GM21526 (cell line): ENCODE data around the gene RNPEPL1.
"Not testable (repeated sequence)": the region's sequence is repeated elsewhere in the genome, so short reads cannot be mapped to it uniquely, and the experiment has no call there.

ENCODE experiments used
- ATAC-seq: cut with Tn5 transposase; IDR thresholded peaks from one replicate; pipeline ENCODE4 v1.9.1; 2021; ENCODE audit warnings: moderate library complexity; ENCODE audit not compliant: unreplicated experiment, low FRiP score

Gene RNPEPL1, protein sequence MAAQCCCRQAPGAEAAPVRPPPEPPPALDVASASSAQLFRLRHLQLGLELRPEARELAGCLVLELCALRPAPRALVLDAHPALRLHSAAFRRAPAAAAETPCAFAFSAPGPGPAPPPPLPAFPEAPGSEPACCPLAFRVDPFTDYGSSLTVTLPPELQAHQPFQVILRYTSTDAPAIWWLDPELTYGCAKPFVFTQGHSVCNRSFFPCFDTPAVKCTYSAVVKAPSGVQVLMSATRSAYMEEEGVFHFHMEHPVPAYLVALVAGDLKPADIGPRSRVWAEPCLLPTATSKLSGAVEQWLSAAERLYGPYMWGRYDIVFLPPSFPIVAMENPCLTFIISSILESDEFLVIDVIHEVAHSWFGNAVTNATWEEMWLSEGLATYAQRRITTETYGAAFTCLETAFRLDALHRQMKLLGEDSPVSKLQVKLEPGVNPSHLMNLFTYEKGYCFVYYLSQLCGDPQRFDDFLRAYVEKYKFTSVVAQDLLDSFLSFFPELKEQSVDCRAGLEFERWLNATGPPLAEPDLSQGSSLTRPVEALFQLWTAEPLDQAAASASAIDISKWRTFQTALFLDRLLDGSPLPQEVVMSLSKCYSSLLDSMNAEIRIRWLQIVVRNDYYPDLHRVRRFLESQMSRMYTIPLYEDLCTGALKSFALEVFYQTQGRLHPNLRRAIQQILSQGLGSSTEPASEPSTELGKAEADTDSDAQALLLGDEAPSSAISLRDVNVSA

DNA sequence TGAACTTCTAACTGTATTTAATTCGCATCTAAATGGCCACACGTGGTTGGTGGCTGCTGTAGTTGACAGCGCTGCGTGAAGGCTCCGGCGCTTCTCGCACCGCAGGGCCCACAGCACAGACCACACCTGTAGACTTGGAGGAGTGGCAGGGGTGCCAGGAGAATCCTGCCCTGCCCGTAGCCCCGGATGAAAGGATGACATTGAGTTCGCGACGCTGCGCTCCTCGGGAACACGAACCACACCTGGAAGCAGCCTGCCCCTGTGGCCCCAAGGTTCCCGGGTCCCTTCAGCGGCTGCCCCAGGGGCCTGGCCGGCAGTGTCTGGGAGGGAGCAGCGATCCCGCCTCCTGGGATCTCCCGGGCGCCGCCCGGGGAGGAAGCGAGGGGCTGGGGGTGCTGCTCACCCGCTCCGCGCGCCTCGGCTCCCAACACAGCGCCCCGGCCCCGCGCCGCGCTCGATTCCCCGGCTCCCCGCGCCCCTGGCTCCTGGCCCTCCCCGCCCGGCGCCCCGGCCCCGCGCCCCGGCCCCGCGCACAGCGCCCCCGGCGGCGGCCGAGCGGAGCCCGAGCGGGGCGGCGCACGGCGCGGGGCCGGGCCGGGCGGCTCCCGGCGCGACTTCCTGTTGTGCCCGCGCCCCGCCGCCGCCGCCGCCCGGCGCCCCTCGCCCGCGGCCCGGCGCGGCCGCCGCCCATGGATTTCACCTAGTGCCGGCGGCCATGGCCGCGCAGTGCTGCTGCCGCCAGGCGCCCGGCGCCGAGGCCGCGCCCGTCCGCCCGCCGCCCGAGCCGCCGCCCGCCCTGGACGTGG is at the start of gene RNPEPL1:
Gene RNPEPL1, plus strand, starts transcription at position 613 of the 806 bp plus-strand sequence. Its CDS starts 103 bp downstream, at position 716.
- ATAC-seq, result no peak

DNA sequence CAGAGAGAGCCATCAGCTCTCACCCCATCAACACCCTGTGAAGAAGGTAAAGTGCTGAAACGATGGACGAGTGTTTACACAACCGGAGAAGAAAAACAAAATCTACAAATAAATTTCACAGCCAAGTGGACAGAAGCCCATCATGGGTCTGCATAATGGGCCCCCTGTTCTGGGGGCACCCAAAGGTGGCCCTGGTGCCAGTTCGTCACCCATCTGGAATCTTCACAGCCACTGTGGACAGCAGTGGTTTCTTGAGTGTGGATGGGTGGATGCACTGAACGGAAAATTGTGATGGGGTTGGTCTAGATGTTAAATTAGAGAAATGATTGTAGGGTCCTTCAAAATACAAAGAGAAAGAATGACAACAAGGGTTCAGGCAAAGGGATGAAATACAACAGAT is 49.3 kb upstream of the RNPEPL1 start:
- ATAC-seq, result no peak

DNA sequence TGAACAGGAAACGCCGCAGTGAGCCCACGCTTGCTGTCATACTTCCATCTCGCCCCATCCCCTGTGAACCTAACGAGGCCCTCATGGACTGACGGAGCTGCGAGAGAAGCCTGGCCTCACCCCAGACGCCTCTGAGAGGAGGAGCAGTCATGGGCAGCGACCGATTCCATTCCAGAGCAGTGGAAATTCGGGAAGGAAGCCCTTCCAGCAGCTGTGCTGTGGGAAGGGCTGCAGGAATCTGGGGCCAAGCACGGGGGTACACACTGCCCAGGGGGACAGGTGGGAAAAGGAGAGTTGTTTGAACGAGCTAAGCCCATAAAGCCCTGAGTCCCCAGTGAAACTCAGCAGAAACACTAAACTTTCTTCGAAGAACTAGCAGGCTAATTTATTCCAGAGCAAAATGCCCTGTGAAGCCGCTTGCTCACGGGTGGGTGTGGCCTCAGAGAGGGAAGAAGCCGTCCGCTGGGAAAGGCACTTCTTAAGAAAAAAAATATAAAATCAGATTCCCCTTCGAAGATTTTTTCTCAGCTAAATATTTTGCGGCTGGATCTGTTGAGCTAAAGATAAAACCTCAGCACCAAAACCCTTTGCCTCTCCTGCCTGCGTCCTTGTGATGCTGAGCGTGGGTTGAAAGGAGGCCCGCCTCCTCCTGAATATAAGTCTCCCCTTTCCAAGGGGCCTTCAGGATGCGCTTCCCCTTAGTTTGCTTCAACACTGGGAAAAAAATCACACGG is 48.7 kb upstream of the RNPEPL1 start:
- ATAC-seq, result no peak

DNA sequence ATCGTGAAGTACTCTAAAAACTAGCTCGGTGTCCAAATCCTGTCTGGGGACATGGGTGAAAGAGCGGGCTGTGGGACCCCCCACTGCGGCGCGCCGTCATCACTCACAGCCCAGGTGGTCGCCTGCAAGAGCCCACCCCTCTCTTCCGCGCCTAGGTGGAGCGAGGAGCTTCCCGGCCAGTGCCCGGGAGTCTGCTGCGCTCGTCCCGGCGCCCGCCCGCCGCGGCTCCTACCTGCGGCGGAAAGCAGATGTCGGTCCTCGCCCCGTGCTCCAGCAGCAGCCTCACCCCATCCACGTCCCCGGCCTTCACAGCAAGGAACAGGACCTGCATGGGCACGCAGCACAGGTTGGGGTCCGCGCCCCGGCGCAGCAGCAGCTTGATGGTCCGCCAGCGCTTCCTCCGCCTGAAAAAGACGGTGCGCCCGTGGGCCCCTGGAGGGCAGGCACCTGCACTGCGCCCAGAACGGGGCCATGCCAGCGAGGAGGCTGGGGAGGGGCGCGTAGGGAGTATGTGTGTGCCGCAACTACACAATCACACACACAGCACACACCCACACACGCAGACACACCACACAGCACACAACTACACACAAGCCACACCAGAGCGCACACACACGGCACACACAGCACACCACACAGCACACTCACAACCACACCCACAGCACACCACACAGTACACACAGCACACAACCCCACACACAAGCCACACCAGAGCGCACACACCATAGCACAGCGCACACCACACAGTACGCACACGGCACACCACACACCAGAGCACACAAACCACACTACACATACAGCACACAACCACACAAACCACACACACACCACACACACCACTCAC is 47.9 kb upstream of the RNPEPL1 start:
- ATAC-seq, result no peak

DNA sequence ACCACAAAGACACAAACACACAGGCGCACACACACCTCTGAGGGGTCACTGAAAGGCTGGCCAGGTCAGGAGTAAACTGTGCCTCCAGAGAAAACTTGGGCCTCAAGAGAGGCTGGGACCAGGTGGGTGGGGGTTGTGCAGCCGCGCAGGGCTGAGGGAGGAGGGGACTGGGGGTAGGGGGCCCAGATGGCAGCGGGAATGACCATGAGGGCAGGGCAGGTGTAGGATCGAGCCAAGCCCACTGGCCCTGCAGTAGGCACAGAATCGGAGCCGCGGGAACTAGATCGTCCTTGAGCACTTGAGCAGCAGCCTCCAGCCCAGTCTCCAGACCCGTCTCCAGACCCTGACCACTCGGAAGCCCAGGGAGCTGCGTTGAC is 47.3 kb upstream of the RNPEPL1 start:
- no peak for ATAC-seq

DNA sequence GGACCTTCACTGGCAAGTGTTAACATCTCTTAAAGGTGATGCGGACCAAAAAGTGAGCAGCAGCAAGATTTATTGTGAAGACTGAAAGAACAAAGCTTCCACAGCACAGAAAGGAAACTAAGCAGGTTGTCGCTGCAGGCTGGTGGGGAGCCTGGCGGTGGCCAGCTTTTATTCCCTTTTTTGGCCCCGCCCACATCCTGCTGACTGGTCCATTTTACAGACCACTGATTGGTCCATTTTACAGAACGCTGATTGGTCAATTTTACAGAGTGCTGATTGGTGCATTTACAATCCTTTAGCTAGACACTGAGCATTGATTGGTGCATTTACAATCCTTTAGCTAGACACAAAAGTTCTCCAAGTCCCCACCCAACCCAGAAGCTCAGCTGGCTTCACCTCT is 46.4 kb upstream of the RNPEPL1 start:
- not testable (repeated sequence) for ATAC-seq

DNA sequence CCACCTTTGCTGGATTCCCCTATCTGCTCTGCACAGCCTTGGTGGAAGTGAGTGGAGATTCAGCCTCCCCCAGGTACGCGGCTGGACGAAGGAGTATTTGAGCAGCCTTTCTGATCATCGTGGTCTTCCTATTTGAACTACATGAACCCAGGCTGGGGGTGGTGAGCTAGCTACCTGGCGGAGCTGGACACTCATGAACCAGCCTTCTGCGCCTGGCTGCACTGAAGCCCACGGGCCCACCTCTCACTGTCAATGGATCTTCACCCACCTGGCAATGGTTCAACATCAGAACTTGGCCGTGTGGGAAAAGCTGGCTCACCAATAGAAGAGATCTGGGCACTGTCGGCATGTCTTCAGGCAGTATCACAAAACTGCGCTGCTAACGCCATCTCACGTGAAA is 45.9 kb upstream of the RNPEPL1 start:
- ATAC-seq, result no peak

DNA sequence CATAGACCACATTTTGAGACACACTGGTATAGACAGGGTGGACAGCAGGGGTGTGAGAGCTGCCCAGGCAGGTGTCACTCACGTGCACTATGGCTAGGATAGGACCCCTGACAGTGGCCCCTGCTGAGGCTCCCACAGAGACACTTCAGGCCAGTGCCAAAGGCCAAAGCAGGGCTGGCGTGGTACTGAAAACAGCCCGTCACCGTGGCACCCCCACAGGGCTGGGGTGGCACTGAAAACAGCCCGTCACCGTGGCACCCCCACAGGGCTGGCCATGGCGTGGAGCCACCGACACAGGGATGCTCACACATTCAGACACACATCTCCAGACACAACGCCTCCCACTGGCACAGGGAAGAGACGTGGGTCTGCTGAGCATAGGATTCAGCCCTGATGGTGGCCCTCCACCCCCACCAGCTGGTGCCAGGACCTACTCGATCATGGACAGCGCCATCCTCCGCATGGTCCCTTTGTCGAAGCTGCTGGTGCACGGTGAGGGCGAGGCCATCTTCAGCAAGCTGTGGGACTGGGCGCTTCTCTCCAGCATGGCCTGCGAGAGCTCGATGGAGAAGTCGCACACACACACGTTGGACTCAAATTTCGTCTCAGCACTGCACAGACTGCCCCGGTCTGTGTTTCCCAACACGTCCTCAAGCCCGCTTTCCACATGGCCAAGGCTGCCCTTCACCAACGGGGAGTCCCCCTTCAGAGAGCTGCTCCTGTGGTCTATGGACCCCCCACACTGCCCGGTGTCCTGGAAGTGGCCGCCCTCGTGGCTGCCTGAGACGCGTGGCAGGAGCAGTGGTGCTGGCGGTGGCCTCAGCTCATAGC is 44.6 kb upstream of the RNPEPL1 start:
- no peak for ATAC-seq

DNA sequence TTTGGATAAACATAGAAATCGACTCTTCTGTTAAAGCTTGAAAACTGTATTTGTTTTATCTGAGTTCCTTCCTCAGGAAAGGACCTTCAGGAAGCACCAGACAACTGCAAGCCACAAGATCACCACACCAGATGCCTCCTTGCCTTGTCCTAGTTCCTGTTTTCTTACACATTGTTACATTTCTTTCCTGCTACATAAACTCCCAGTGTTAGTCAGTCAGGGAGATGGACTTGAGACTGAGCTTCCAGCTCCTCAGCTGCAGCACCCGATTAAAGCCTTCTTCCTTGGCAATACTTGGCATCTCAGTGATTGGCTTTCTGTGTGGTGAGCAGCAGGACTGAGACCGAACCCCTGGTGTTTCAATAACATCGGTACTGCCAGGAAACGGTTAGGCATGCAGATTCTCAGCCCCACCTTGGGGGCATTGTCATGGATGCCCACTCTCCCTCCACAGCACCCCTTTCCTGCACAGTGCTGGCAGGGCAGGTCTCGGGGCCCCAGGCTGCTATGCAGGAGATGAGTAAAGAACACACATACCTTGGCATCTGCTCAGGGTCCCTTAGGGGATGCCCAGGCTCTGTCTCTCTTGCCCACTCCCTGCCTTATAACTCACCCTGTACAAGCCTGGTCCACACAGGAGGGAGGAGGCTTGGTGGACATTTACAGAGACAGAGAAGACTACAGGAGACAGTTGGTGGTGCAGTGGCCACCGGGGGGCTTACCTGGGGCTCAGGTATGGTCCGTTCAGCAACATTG is 43.1 kb upstream of the RNPEPL1 start:
- ATAC-seq, result no peak

DNA sequence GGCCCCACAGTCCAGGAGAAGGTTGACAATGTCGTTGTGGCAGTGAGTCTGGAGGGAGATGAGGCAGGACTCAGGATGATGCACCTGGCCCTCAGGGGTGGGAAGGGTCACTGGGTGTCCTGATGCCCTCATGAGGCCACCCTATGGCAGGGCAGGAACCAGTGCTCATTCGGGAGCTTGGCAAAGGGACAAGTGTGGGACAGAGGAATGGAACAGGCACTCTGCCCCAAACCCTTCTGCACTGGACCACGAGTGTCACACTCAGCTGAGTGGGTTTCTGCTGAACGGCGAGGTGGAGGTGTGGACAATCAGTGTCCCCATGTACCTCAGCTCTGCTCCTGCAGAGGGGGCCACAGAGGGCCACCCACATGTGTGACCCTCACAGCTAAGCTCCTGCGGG is 42.5 kb upstream of the RNPEPL1 start:
- ATAC-seq, result no peak

DNA sequence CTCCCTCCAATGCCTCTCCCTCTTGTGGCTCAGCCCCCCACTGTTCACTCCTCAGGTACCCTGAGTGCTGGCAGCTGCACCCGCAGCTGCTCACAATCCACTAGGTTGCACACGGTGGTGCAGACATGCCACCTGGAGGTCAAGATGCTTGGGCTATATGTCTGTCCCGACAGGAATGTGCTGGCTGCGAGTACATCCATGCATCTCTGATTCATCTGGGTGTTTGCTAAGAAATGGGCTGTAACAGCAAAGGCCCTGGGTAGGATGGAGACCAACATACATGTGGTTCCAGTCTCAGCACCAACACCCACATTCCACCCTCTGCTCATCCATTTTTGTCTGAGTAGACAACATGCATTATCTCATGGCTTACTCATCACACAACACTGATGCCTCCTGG is 41.8 kb upstream of the RNPEPL1 start:
- no peak for ATAC-seq

DNA sequence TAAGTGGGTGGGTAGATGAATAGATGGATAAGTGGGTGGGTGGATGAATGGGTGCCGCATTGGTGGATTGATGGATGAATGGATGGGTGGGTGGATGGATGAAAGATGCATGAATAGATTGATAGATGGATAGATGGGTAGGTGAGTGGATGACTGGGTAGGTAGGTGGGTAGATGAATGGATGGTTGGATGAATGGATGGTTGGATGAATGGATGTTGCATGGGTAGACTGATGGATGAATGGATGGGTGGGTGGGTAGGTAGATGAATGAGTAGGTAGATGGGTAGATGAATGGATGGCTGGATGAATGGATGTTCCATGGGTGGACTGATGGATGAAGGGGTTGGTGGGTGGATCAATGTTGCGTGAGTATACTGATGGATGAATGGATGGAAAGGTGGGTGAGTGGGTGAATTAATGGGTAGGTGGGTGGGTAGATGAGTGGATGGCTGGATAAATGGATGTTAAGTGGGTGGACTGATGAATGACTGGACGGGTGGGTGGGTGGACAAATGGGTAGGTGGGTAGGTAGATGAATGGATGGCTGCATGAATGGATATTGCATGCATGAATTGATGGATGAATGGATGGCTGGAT is 41.0 kb upstream of the RNPEPL1 start:
- ATAC-seq, result no peak

DNA sequence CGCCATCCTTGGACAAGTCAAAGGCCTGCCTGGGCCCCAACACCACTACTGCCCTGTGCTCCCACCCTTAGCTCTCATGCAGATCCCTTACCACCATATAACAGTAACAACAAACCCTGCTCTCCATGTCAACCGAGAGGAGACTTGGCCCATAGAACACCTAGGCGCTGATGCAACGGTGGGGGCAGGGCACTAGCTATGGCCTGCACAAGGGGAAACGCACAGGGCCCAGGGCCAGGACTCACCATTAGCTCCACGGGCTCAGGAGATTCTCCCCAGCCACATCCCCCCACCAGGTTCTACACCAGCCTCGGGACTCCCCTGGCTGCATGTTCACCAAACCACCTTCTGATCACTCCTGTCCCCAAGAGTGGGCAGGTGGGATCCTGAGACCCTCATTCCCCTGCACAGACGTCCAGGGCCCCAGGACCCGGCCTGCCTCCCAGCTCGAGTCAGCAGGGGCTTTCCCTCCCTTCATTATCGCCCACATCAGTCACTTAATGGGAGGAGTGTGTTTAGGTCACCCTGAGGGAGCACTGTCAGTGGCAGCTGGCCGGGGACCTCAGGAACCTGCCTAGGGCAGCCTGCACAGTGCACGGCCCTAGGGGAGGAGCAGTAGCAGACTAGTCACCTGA is 39.8 kb upstream of the RNPEPL1 start:
- no peak for ATAC-seq

DNA sequence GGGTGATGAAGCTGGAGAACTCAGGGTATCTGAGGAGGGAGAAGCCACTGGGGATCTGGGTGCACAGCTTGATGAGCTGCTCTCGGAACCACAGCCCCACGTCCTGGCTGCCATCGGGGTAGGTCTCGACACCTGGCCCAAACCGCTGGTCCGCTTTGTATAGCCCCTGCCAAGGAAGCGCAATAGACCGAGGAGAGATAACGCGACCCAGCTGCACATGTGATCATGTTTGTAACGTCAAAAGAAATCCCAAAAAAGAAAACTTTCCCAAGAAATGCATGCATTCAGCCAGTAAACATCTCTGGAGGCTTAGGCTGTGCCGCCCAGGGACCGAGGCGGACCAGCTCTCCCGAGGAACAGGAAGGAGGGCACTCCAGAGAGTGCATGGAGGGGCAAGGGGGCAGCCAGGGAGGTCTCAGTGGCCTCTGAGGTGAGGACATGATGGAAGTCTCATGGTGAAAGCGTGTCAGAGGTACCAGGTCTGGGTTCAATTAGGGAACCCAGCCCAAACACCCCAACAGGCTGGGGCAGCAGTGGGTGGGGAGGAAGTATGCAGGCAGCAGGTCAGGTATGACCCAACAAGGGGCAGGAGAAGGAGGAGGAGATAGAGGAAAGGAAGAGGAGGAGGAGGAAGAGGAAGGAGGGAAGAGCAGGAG is 38.8 kb upstream of the RNPEPL1 start:
- no peak for ATAC-seq

DNA sequence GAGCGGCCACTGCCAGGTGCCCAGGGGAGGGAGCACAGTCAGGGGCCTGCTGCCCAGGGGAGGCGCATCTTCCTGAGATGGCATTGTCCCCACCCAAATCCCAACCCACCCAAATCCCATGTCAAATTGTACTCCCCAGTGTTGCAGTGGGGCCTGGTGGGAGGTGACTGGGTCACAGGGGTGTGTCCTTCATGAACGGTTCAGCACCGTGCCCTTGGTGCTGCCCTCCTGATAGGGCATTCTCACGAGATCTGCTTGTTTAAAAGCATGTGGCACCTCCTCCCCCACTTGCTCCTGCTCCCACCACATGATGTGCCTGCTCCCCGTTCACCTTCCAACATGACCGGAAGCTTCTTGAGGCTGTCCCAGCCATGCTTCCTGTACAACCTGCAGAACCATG is 38.1 kb upstream of the RNPEPL1 start:
- no peak for ATAC-seq

DNA sequence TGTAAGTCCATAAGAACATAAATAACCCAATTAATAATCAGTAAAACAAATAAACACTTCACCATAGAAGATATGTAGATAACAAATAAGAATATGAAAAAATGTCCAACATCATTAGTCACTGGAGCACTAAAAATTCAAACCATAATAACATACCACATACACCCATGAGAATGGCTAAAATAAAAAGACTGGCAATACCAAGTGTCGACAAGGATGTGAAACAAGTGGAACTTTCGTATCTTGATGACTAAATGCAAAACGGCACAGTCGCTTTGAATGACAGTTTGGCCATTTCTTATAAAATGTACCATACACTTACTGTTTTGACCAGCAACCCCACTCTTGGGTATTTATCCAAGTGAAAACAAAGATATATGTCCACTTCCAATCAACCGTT is 37.2 kb upstream of the RNPEPL1 start:
- no peak for ATAC-seq
